GM12878 (cell line): ENCODE results near the gene TCF7L1. TPM values are rescaled to one million over a fixed set of nuclear protein-coding genes. Genes with fewer than 3 reads are reported as not detected.

Experiments used
- ATAC-seq: fragments of 200-7000 bp; cut with Tn5 transposase; 3 replicates; pipeline ENCODE4 v1.9.1; 2020; ENCODE audit warnings: mild to moderate bottlenecking, moderate library complexity
- BruUV-seq: library from RNA; stranded (reverse); fragments of 400-500 nt; replicated peaks from 2 replicates; lab custom pipeline; 2021; lab: Mats Ljungman, UMichigan
- CTCF ChIA-PET: fragments of 300-600 bp; sonication (Branson Sonifier 250); formaldehyde crosslinking; extraction: SDS; loops from one replicate; lab custom pipeline; 2021; ENCODE audit warnings: inconsistent platforms; lab: Yijun Ruan, JAX
- POLR2A ChIA-PET: fragments of 350-600 bp; formaldehyde crosslinking; extraction: SDS; loops from one replicate; lab custom pipeline; 2021; ENCODE audit warnings: inconsistent platforms; lab: Charles Lee
- RAD21 ChIA-PET: fragments of 300-600 bp; sonication (Branson Sonifier 250); formaldehyde crosslinking; loops from one replicate; lab custom pipeline; 2023; ENCODE audit warnings: antibody characterized with exemption; ENCODE audit not compliant: unreplicated experiment; lab: Charles Lee
- SMC1A ChIA-PET: fragments of 300-600 bp; sonication (Branson Sonifier 250); formaldehyde crosslinking; loops from one replicate; lab custom pipeline; 2023; ENCODE audit not compliant: unreplicated experiment, uncharacterized antibody; lab: Charles Lee
- DNase-seq: peaks from one replicate; pipeline ENCODE4 v3.0.0-alpha.2; 2011; ENCODE audit warnings: low read depth, low spot score
- FAIRE-seq: peaks from 3 replicates; lab custom pipeline; 2011; peaks lifted over from hg19 to GRCh38; lab: Jason Lieb, UNC
- H2AFZ ChIP-seq: 2 replicates; pipeline ENCODE4 v1.6.0; 2011; ENCODE audit warnings: low read depth, low read length, control low read depth; ENCODE audit not compliant: control insufficient read depth
- H3K27ac ChIP-seq: 2 replicates; pipeline ENCODE4 v1.5.1; 2011; ENCODE audit warnings: control low read depth; ENCODE audit not compliant: control insufficient read depth, insufficient read depth
- H3K27me3 ChIP-seq, 2 experiments: replicated peaks in 1 of 2; 2 replicates each; pipeline versions ENCODE4 v1.6.0 to v1.6.1; 2011; ENCODE audit warnings: low read length in 1 of 2; ENCODE audit not compliant: control insufficient read depth in 2 of 2, insufficient read depth in 2 of 2
- H3K36me3 ChIP-seq, 2 experiments: 2 replicates each; pipeline ENCODE4 v1.5.1; 2011; ENCODE audit warnings: low read length in 1 of 2; ENCODE audit not compliant: control insufficient read depth in 2 of 2, insufficient read depth in 2 of 2
- H3K4me1 ChIP-seq: 2 replicates; pipeline ENCODE4 v1.6.1; 2011; ENCODE audit warnings: mild to moderate bottlenecking, low read length, moderate library complexity, mixed read lengths; ENCODE audit not compliant: control insufficient read depth, insufficient read depth
- H3K4me2 ChIP-seq: 2 replicates; pipeline ENCODE4 v1.6.0; 2011; ENCODE audit warnings: control low read depth; ENCODE audit not compliant: control insufficient read depth, insufficient read depth
- H3K4me3 ChIP-seq: fragments of 200-600 bp; sonication (generic); 2 replicates; pipeline ENCODE4 v1.5.1; 2016
- H3K79me2 ChIP-seq: 2 replicates; pipeline ENCODE4 v1.6.0; 2011; ENCODE audit warnings: low read length; ENCODE audit not compliant: control insufficient read depth, insufficient read depth
- H3K9ac ChIP-seq: 2 replicates; pipeline ENCODE4 v1.8.0; 2011; ENCODE audit warnings: low read length, control low read depth, mixed read lengths; ENCODE audit not compliant: control insufficient read depth, insufficient read depth
- H3K9me3 ChIP-seq: replicated peaks from 3 replicates; pipeline ENCODE4 v1.5.1; 2011; ENCODE audit warnings: mild to moderate bottlenecking, low read length; ENCODE audit not compliant: control insufficient read depth, insufficient read depth
- H4K20me1 ChIP-seq: 2 replicates; pipeline ENCODE4 v1.6.0; 2011; ENCODE audit not compliant: control insufficient read depth, insufficient read depth
- FOXK2 ChIP-seq: fragments of 450-650 bp; IDR thresholded peaks from 2 replicates; pipeline ENCODE4 v1.6.1; 2017; ENCODE audit warnings: mild to moderate bottlenecking, moderate library complexity
- GATAD2B ChIP-seq: fragments of 450-650 bp; conservative IDR thresholded peaks from 2 replicates; pipeline ENCODE4 v1.6.1; 2017; ENCODE audit warnings: low read depth, mild to moderate bottlenecking, moderate library complexity
- HSF1 ChIP-seq: fragments of 150-350 bp; IDR thresholded peaks from 2 replicates; pipeline ENCODE4 v1.6.1; 2014; ENCODE audit warnings: mild to moderate bottlenecking, low read depth, low read length
- NR2C2 ChIP-seq: IDR thresholded peaks from 2 replicates; pipeline ENCODE4 v1.6.1; 2011; ENCODE audit warnings: borderline replicate concordance, low read depth; ENCODE audit not compliant: control insufficient read depth, insufficient read length
- REST ChIP-seq: IDR thresholded peaks from 2 replicates; pipeline ENCODE4 v1.6.1; 2012; ENCODE audit warnings: mild to moderate bottlenecking, low read depth, low read length
- SMAD1 ChIP-seq: fragments of 450-650 bp; IDR thresholded peaks from 2 replicates; pipeline ENCODE4 v1.6.1; 2018; ENCODE audit warnings: mild to moderate bottlenecking, low read depth; ENCODE audit not compliant: partially characterized antibody
- SP1 ChIP-seq: IDR thresholded peaks from one replicate; pipeline ENCODE4 v1.6.1; 2011; ENCODE audit warnings: low read depth, low read length
- USF1 ChIP-seq: IDR thresholded peaks from 2 replicates; pipeline ENCODE4 v1.6.1; 2011; ENCODE audit warnings: borderline replicate concordance, low read depth, mild to moderate bottlenecking, moderate library complexity, mixed read lengths, low read length; ENCODE audit not compliant: insufficient read depth; ENCODE audit errors: extremely low read length
- ZBTB4 ChIP-seq: fragments of 450-650 bp; formaldehyde crosslinking; IDR thresholded peaks from 2 replicates; pipeline ENCODE4 v1.4.0; 2022; ENCODE audit warnings: mild to moderate bottlenecking, moderate library complexity
- ZNF592 ChIP-seq: fragments of 450-650 bp; IDR thresholded peaks from 2 replicates; pipeline ENCODE4 v1.6.1; 2017; ENCODE audit warnings: mild to moderate bottlenecking, moderate library complexity
- WGBS: methylation state at CpG from one replicate; pipeline ENCODE4 v1.1.6; 2016; ENCODE audit warnings: low lambda C conversion rate; ENCODE audit not compliant: insufficient replicate concordance, insufficient coverage; ENCODE audit errors: missing lambda C conversion rate; 5-methylcytosine and 5-hydroxymethylcytosine counted together
- in situ Hi-C: fragments of 300-500 bp; cut with MboI; formaldehyde crosslinking; loops from 9 replicates; pipeline ENCODE4 v1.14.3; 2018; ENCODE audit warnings: mixed read lengths
- intact Hi-C: fragments of 100-400 bp; cut with micrococcal nuclease; formaldehyde crosslinking; loops from one replicate; pipeline ENCODE4 v1.14.2; 2022; ENCODE audit not compliant: unreplicated experiment
- polyA plus RNA-seq, 11 experiments: library from polyadenylated mRNA; depleted of rRNA in 4 of 11; unstranded in 6 of 11; stranded (reverse) in 5 of 11; fragments of >200 nt; fragmentation: Nextera tagmentation in 4 of 11; fragmentation: Illumina TruSeq in 1 of 11; extraction: Ambion mirVana in 4 of 11; extraction: Trizol in 1 of 11; gene quantifications; 1 replicate in 1 of 11; 2 replicates in 10 of 11; pipeline versions ENCODE4 v1.2.1 to v1.2.3, GENCODE V29; 2011 to 2016; ENCODE audit warnings: inconsistent platforms in 2 of 11, missing spikeins in 2 of 11, low read depth in 1 of 11
- total RNA-seq, 4 experiments: library from RNA; depleted of rRNA in 3 of 4; stranded (reverse); fragments of >200 nt in 3 of 4; fragmentation: Illumina TruSeq in 1 of 4; extraction: Trizol in 1 of 4; gene quantifications; 2 replicates each; pipeline versions ENCODE4 v1.2.1 to v1.2.3, GENCODE V29; 2013 to 2021

Gene TCF7L1
- total and polyA plus RNA-seq, 10 of the 15 experiments (the other 5 are each of a cell fraction or from before 2014, with no cell fraction given), result 0.03 to 0.11 (median 0.10) TPM; not detected in 7

GRCh38 chr2:85151026-85151425 is 17.8 kb downstream of the TCF7L1 start:
- no TSS peak for BruUV-seq
- 0% methylated on average over 1 of the region's 1 CpG for WGBS
- Histone ChIP-seq H4K20me1 (no peaks in the 10 kb centered on the region), H3K79me2 (no peaks in the 10 kb centered on the region), H3K36me3 (no peaks in the 10 kb centered on the region), H3K9ac (no peak overlapping the region), H3K4me1 (no peaks in the 10 kb centered on the region), H3K9me3 (no peaks in the 10 kb centered on the region), H2AFZ (no peak overlapping the region), H3K4me2 (no peak overlapping the region), H3K27ac (no peak overlapping the region), H3K4me3 (no peak overlapping the region), H3K27me3 (no peaks in the 10 kb centered on the region; a peak in 1 of 4 replicates)
- no peak for DNase-seq
- intact Hi-C loops (no loop called here), in situ Hi-C loops (no loop called here)
- no peak for ATAC-seq
- no peak for FAIRE-seq
- ChIA-PET POLR2A (no interaction called here), CTCF (interaction anchor here (0.6 kb wide), 1 partner anchor 169 kb away, joined by 4 read pairs; no protein-coding TSS in a partner anchor), RAD21 (no interaction called here), SMC1A (no interaction called here)
- TF ChIP-seq SMAD1, result no peak
- TF ChIP-seq USF1, result no peak
- no peak for TF ChIP-seq SP1
- no peak for TF ChIP-seq FOXK2
- TF ChIP-seq HSF1, result no peak
- no peak for TF ChIP-seq NR2C2
- TF ChIP-seq ZBTB4 (CRISPR knock-in tag), result no peak
- TF ChIP-seq GATAD2B, result no peak
- no peak for TF ChIP-seq ZNF592
- TF ChIP-seq REST, result no peak
